Measurements from ENCODE around the gene GSAP. TPM values are rescaled to one million over a fixed set of nuclear protein-coding genes. Genes with fewer than 3 reads are reported as not detected.

GSAP gene
- polyA plus RNA-seq, 3 donors: 19.1 to 105 (median 35.6) TPM

- H3K27me3 ChIP-seq (ENCODE audit: control insufficient read depth in 2 of 2, insufficient read depth in 2 of 2, low read length in 2 of 2): no peaks in the 10 kb centered on the region
- intact Hi-C loops (cut with micrococcal nuclease): no loop called here
- DNase-seq: no peak
- Mint-ChIP-seq H3K4me3 (no peak overlapping the region), H3K4me1 (peaks cover 49% of the 10 kb centered on the region), H3K9me3 (no peaks in the 10 kb centered on the region), H3K36me3 (no peaks in the 10 kb centered on the region), H3K27ac (no peak overlapping the region), H3K27me3 (ENCODE audit: low read depth in 3 of 3) (no peaks in the 10 kb centered on the region)
- H3K79me2 ChIP-seq (ENCODE audit: insufficient read depth, low read length): no peaks in the 10 kb centered on the region
- no peak for TF ChIP-seq CTCF (IDR thresholded peaks at IDR 0.05)
- H3K4me3 ChIP-seq (replicated peaks in 1 of 3; ENCODE audit: low read depth in 2 of 3, low read length in 3 of 3): no peak overlapping the region
- 100% methylated on average over 1 of the region's 5 CpGs for WGBS (ENCODE audit: insufficient coverage)
- no peak overlapping the region for H3K9ac ChIP-seq (ENCODE audit: insufficient read depth, low read length, poor library complexity, severe bottlenecking)
- no peak overlapping the region for H2AFZ ChIP-seq (ENCODE audit: insufficient read depth, low read depth, low read length, poor library complexity, severe bottlenecking)
- H3K36me3 ChIP-seq (replicated peaks in 1 of 2; ENCODE audit: control insufficient read depth in 1 of 2, insufficient read depth in 2 of 2, low read length in 2 of 2): no peaks in the 10 kb centered on the region
- H3K4me1 ChIP-seq (ENCODE audit: control insufficient read depth in 1 of 2, insufficient read depth in 2 of 2, low read length in 2 of 2): peaks cover 45 to 54% of the 10 kb centered on the region in 2 donors
- H3K9me3 ChIP-seq (replicated peaks in 1 of 2; ENCODE audit: control insufficient read depth in 1 of 2, insufficient read depth in 1 of 2, low read length in 2 of 2): no peaks in the 10 kb centered on the region
- H3K27ac ChIP-seq (ENCODE audit: low read depth in 1 of 2, low read length in 2 of 2): no peak overlapping the region
- no peaks in the 10 kb centered on the region for H4K20me1 ChIP-seq (ENCODE audit: insufficient read depth, low read length)
- no peak overlapping the region for H3K4me2 ChIP-seq (replicated peaks; ENCODE audit: extremely low read depth, low read length, poor library complexity, severe bottlenecking)
Observed at GRCh38 chr7:77450613-77451012, 34.5 kb upstream of the GSAP start.

- no peaks in the 10 kb centered on the region for H3K27me3 Mint-ChIP-seq (ENCODE audit: low read depth in 3 of 3)
Observed at GRCh38 chr7:77450054-77450453, 33.9 kb upstream of the GSAP start.

More at GRCh38 chr7:77450054-77450453, 33.9 kb upstream of the GSAP start:
- Histone ChIP-seq H3K27ac (ENCODE audit: low read depth in 1 of 2, low read length in 2 of 2) (no peak overlapping the region), H3K4me2 (replicated peaks; ENCODE audit: extremely low read depth, low read length, poor library complexity, severe bottlenecking) (no peak overlapping the region), H3K27me3 (ENCODE audit: control insufficient read depth in 2 of 2, insufficient read depth in 2 of 2, low read length in 2 of 2) (no peaks in the 10 kb centered on the region), H3K79me2 (ENCODE audit: insufficient read depth, low read length) (no peaks in the 10 kb centered on the region), H3K4me3 (replicated peaks in 1 of 3; ENCODE audit: low read depth in 2 of 3, low read length in 3 of 3) (no peak overlapping the region), H3K4me1 (ENCODE audit: control insufficient read depth in 1 of 2, insufficient read depth in 2 of 2, low read length in 2 of 2) (peaks cover 39 to 49% of the 10 kb centered on the region in 2 donors), H2AFZ (ENCODE audit: insufficient read depth, low read depth, low read length, poor library complexity, severe bottlenecking) (no peak overlapping the region), H3K9ac (ENCODE audit: insufficient read depth, low read length, poor library complexity, severe bottlenecking) (no peak overlapping the region), H4K20me1 (ENCODE audit: insufficient read depth, low read length) (no peaks in the 10 kb centered on the region), H3K9me3 (replicated peaks in 1 of 2; ENCODE audit: control insufficient read depth in 1 of 2, insufficient read depth in 1 of 2, low read length in 2 of 2) (no peaks in the 10 kb centered on the region), H3K36me3 (replicated peaks in 1 of 2; ENCODE audit: control insufficient read depth in 1 of 2, insufficient read depth in 2 of 2, low read length in 2 of 2) (no peaks in the 10 kb centered on the region)
- 100% methylated on average over 1 of the region's 1 CpG for WGBS (ENCODE audit: insufficient coverage)
- intact Hi-C loops (cut with micrococcal nuclease): no loop called here
- H3K27ac Mint-ChIP-seq: no peak overlapping the region
- peaks cover 44% of the 10 kb centered on the region for H3K4me1 Mint-ChIP-seq
- no peak overlapping the region for H3K4me3 Mint-ChIP-seq
- no peak for DNase-seq
- no peaks in the 10 kb centered on the region for H3K36me3 Mint-ChIP-seq
- TF ChIP-seq CTCF (IDR thresholded peaks at IDR 0.05): no peak
- no peaks in the 10 kb centered on the region for H3K9me3 Mint-ChIP-seq

Data from CD14-positive monocyte (primary cell).